DMS114 treated with DMSO at 0.1 percent for 48 hours (cell line): ENCODE data around the gene CST4.
"Not testable (repeated sequence)": the region's sequence is repeated elsewhere in the genome, so short reads cannot be mapped to it uniquely, and the experiment has no call there.

ENCODE experiments used
- DNase-seq: peaks from one replicate; lab custom pipeline; 2025; ENCODE audit not compliant: unreplicated experiment; lab: John Stamatoyannopoulos, UW

Gene CST4

DNA sequence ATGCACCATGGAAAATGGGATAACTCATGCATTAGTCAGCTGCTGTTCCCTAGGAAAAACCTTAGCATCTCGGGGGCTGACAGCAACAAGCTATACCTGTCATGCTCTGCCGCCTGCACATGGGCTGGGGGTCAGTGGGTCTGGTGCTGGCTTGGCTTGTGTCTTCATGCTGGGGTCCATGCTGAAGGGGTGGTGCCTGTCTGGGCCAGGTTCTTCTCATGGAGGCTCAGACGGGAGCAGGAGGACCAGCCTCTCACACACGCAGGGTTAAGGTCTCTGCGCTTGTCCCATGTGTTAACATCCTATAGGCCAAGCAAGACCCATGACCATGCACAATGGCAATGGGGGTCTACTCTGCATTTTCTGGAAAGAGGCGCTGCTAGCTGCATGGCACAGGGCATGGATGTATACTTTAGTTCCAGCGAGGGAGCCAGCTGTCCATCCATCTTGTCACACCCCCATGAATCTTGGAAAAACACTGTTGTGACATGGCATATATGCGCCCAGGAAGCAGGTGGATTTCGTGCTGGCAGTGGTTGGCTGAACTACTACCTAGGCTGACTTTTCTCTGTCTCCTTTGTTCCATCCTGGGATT, 26.5 kb downstream of the CST4 start:
- no peak for DNase-seq

DNA sequence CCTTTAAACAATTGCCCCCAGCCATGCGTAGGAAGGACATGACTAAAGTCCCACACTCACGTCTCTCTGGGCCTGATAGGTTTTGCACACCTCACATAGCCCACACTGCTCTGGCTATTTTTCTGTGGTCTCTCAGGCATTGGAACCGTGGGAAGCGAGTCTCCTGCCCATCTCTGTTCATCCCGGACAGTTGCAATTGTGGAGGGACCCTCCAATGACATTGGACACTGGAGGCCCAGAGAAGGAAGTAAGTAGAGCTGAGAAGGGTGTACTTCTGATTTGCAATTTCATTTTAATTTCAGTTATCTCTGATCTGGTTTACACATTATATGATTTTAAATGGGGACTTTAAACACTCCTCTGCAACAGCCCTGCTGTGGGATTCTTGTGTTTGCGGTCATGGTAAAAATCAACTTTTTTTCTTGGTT, 27.8 kb downstream of the CST4 start:
- DNase-seq: no peak

DNA sequence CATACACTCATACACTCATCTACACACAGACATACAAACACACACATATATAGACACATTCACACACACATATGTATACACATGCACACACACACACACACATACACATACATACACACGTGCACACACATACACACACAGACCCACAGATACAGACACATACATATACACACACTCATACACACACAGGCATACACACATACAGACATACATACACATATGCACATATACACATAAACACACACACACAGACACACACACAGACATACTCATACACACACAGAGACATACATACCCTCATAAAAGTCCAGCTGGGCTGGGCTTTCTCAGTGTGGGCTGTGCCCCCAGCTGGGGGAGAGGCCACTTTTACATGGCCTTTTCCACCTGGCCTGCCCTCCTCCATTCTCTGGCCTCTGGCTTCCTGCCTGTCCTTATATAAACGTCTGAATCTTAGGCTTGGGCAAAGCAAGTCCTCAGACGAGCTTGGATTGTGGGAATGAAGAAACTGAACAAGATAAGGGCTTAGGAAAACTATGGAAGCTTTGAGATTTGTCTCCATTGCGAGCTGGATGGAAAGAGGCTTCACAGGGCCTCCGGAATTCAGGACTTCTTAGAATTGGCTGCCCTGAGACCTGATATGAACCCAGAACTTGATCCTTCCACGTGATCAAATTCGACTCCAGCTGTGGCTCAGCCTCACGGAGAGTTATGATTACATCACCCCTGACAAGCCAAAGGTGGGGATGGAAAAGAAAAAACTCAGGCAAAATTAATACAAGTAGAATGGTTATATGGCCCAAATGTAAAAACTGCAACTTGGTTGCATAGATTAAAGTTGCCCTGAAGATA, 28.6 kb downstream of the CST4 start:
- DNase-seq: no peak

DNA sequence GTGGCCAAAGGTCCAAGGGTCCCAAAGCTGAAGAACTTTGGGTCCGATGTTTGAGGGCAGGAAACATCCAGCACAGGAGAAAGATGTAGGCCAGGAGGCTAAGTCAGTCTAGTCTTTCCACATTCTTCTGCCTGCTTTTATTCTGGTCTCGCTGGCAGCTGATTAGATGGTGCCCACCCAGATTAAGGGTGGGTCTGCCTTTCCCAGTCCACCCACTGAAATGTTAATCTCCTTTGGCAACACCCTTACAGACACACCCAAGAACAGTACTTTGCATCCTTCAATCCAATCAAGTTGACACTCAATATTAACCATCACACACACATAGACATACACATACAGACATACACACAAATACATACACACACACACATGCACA, 29.2 kb downstream of the CST4 start:
- not testable (repeated sequence) for DNase-seq

DNA sequence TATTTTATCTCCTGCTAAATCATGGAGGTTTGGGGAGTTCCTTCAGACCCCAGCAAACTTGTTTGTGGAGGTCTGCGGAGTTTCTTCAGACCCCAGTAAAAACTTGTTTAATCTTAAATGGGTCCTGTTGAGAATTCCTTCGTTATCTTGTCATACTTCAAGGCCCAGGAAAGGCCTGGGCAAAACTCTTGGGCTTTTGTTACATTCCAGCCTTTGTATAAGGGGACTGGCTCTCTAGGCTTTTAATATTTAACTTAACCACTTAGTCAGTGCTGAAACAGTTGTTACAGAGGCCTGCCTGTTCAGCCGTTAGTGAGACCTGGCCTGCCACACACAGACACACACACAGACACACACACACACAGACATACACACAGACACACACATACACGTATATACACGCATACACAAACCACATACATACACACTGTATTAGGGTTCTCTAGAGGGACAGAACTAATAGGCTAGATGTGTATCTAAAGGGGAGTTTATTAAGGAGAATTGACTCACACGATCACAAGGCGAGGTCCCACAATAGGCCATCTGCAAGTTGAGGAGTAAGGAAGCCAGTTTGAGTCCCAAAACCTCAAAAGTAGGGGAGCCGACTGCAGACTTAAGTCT, 29.7 kb downstream of the CST4 start:
- no peak for DNase-seq

DNA sequence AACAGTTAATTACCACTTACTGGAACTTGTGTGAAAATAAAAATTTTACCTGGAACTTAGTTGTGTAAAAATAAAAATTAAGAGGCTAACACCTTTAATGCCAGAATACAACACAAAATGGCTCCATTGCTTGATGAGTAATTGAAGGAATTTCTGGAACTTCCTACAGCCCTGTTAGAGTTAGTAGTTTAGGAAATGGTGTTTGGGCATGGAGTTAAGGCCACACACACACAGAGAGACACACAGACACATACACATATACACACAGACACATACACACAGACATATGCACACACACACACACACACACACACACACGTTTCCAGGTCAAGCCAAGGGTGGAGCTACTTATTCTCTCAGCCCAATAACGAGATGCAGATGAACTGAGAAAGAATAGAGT, 30.5 kb downstream of the CST4 start:
- DNase-seq: no peak

DNA sequence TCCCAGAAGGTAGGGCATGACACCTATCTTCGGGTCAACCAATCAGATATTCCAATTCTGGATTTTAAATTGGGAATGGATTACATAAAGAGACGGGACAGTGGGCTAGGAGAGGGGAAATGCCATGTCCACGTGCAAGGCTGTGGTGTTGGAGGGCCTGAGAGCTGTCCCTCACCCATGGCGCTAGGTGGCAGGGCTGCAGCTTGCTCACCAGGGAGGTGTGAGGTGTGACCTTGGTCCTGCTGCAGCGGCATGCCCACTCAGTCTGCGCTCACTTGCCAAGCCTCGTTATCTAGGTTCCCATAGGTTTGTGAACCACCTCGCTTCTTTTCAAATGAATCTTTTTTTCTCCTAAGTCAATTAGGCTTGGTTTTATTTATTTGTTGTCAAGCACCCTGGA, 31.6 kb downstream of the CST4 start:
- DNase-seq: no peak

DNA sequence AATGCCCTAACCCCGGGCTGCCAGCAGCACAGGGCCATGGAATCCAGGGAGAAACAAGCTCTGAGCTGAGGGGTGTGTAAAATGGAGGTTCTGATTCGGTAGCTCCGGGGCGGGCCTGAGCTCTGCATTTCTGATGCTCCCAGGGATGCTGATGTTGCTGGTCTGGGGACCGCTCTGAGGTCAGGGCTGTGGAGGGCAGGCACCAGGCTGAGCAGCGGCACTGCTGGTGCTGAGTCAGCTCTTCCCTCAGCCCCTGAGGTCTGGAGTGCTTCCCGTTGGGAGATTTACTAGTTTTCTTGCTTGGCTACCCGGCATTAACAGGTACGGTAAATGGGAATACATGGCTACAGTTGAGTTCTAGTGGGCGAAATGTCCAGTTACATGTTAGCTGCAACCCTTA, 32.5 kb downstream of the CST4 start:
- no peak for DNase-seq

DNA sequence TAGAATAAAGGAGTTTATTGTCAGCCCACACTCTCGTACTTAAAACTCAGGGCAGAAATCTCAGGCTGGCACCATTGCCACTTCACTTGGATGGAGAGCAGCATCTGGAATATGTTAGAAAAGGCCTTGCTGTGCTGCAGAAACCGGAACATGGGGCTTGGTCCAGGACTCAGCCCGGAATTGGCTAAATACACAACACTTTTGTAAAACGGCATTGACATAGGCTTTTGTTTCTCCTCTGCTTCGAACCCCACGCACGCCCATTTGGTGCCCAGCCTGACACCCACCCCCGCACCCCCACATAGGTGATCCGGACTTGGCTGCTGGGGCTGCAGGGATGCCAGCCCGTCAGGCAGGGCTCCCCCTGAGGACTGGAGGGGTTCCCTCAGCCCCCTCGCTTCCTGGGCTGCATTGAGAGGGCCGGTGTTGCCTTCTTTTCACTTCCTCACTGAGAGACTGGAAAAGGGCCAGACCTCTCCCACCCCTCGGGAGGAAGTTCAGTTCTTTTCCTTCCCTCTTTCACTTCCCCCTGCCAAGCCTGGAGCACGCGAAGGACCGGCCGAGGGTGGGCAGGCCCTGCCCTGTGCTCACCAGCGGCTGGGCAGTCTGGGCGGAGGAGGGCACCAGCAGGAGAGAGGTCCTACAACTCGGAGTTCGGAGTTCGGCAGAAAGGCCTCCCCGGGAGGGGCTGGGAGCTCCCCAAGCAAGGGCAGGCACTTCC, 33.2 kb downstream of the CST4 start:
- DNase-seq: no peak

DNA sequence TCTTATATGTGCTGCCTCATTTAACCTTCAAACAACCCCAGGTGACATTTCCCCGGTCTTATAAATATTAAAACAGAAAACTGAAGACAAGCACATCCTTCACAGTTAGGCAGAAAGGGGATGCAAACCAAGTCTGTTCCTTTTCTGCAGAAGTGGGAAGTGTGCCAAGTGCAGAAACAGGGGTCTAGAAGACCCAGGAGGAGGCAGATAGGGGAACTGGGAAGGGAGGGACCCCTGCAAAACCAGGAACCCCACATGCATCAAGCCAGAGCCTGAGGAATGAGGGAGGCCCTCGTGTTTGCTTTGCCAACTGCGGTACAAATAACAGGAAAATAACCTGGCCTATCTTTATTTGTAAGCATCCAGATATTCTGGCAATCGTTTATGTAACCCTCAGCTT, 34.1 kb downstream of the CST4 start:
- DNase-seq: no peak

DNA sequence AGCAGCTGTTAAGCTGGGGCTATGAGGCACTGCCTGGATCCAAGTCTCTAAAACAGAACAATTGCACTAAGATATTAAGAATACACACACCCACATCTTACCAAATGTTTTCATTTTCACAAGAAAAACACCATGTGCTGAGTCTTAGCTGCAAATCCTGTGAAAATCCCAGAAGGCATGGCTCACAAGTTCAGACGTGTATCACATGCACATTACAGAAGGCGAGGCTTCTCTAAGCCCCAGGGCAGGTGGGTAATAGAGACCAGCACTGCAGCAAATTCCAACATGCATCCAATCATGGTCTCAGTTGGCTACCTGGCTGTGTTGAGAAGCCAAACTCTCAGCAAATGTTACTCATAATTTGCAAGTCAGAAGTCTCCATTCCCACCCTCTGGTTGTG, 34.8 kb downstream of the CST4 start:
- DNase-seq: no peak

DNA sequence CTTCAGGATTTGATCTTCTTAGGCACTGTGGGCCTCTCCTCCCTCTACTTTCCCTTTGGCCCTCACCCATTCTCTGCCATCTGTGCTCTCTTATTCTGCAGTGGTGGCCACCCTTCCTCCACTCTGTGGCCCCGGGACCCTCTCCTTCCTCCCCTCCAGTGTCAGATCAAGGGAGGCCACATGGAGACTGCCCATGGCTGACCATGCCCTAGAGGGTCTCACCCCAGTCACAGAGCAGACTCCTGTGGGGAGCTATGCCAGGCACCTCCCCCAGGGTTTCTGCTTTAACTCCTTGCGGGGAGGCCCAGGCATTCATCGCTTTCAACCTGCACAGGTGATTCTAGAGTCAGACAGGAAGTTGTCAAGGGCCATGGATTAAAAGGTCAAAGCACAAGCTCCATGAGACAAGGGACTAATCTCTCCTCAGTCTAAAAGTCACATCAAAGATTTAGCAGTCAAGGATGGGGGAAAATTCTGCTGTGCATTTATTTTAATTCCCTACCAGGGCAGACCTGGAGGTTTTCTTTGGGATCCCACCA, 35.4 kb downstream of the CST4 start:
- DNase-seq: no peak

DNA sequence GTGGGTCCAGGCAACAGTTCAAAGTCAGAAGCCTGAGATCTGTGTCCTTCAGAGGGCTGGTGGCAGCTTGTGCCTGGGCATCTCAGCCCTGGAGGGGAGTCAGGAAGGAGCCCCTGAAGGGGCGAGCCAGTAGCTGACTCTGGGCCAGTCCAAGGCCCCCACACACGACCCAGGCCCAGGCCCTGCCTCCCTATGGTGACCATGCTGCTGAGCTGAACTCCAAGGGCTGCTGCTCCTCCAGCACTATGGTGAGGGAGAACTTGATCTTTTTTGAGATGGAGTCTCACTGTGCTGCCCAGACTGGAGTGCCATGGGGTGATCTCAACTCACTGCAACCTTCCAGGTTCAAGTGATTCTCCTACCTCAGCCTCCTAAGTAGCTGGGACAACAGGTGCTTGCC, 35.9 kb downstream of the CST4 start:
- DNase-seq: no peak

DNA sequence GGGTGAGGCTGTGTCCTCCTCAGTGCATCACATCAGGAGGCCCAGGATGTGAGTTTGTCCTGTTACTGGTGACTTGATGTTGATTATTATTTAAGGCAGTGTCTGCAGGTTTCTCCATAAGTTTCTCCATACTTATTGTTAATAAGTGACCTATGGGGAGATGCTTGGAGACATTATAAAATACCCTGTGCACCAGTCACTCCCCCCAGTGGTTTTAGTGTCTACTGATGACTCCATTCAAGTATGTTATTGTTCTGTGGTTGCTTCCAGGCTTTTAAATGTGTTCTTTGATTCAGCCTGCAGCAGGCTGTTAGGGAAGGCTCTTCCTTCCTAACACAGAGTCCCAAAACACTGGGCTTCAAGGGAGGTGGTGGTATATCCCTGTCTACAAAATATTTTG, 36.5 kb downstream of the CST4 start:
- DNase-seq: no peak

DNA sequence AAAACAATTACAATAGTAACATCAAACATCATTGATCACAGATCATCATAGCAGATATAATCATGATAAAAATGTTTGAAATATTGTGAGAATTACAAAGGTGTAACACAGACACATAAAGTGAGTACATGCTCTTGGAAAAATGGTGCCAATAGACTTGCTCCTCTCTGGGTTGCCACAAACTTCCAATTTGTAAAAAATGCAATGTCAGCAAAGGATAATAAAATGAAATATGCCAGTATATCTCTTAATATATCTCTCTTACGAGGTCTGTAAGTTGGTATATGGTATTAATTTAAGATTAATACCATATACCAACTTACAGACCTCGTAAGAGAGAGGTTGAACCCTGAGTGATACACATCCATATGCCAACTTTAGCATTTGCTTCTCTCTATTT, 37.7 kb downstream of the CST4 start:
- no peak for DNase-seq

DNA sequence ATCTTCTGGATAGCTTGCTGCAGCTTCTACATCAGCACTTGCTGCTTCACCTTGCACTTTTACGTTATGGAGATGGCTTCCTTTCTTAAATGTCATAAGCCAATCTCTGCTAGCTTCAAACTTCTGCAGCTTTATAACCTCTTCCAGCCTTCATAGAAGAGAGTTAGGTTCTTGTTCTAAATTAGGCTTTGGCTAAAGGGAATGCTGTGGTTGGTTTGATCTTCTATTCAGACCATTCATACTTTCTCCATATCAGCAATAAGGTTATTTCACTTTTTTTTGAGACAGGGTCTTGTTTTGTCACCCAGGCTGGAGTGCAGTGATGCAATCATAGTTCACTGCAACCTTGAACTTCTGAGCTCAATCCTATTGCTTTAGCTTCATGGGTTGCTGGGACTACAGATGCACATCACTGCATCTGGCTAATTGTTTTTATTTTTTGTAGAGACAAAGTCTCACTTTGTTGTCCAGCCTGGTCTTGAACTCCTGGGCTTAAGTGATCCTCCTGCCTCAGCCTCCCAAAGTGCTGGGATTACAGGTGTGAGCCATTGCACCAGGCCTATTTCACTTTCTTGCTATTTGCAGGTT, 38.9 kb downstream of the CST4 start:
- DNase-seq: no peak

DNA sequence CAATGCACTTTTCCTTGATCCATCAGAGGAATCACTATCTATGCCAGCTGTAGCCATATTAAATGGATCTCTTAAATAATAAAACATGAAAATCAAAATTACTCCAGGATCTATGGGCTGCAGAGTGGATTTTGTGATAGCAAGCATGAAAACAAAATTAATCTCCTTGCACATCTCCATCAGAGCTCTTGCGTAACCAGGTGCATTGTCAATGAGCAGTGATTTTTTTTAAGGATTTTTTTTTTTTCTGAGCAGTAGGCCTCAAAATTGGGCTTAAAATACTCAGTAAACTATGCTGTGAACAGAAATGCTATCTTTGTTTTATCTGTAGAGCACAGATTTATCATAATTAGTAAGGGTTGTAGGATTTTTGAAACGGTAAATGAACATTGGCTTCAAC, 39.6 kb downstream of the CST4 start:
- no peak for DNase-seq

DNA sequence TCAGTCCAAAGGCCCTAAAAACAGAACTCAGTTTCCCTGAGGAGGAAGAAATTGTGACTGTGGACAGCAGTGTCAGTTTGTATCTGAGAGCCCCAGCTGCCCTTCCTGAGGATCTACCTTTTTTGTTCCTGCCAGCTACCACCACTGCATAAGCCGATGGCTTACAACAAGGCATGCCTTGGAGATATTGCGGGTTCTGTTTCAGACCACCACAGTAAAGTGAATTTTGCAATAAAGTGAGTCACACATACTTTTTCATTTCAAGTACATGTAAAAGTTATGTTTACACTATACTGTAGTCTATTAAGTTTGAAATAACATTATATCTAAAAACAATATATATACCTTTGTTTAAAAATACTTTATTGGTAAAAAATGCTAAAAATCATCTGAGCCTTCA, 41.5 kb downstream of the CST4 start:
- DNase-seq: no peak

DNA sequence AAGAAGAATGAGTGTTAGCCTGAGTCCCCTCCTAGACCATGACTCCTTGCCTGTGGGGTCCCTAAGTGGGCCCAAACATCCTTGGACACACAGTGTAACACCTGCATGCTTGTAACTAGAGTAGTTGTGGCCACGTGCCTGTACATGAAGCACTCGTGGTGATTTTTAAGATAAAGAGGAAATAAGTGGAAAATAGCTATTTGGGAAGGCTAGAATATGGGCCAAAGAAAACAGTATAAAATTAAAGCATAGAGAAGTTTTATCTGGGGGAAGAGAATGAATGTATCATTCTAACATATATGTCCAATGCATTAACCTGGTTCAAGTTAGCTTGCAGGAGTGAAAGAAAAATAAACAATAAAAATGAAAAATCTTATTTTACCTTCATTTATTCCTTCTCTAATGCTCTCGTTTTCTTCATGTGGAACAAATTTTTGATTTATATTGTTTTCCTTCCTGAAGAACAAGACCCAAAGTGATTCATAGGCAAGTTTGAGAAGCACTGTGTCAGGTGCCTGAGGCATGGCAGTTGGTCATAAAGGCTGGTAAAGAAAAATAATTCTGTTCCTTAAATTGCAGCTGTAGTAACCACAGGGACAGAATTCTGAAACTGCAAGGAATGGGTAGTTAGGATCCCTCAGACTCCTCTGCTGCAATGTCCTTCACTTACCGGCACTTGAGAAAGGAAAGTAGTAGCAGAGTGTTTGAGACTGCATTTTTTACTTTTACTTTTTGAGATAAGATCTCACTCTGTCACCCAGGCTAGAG, 42.5 kb downstream of the CST4 start:
- no peak for DNase-seq

DNA sequence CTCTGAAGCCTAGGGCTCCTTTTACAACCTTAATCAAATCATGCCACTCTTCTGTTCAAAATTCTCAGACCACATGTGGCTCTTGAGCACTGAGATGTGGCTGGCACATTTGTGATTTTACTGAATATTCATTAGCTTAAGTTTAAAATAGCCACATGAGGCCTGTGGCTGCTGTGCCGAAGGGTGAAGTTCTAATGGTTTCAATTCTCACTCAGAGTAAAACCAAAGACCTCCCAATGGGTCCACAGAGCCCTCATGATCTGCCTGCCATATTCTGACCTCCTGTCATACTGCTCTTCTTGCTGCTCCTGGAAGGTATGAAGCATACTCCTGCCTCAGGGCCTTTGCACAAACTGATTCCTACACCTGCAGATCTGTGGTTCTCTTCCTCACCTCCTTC, 43.3 kb downstream of the CST4 start:
- DNase-seq: no peak
